Osteoblast (primary cell): ENCODE results near the gene TEKTIP1. TPM values are rescaled to one million over a fixed set of nuclear protein-coding genes. Genes with fewer than 3 reads are reported as not detected.

Source experiments
- DNase-seq: peaks from one replicate; pipeline ENCODE4 v3.0.0; 2011; ENCODE audit warnings: low spot score, mixed read lengths; ENCODE audit not compliant: insufficient read length; ENCODE audit errors: missing footprints
- H2AFZ ChIP-seq: 2 replicates; pipeline ENCODE4 v1.6.0; 2011; ENCODE audit warnings: mild to moderate bottlenecking, low read length
- H3K27ac ChIP-seq: 2 replicates; pipeline ENCODE4 v1.5.1; 2011; ENCODE audit warnings: mild to moderate bottlenecking, low read depth, low read length, moderate library complexity
- H3K27me3 ChIP-seq: 2 replicates; pipeline ENCODE4 v1.6.0; 2012; ENCODE audit warnings: mild to moderate bottlenecking, control low read depth, inconsistent platforms, low read length, moderate library complexity; ENCODE audit not compliant: insufficient read depth
- H3K36me3 ChIP-seq: 2 replicates; pipeline ENCODE4 v1.5.1; 2011; ENCODE audit warnings: mild to moderate bottlenecking, low read length, control low read depth, moderate library complexity; ENCODE audit not compliant: insufficient read depth
- H3K4me1 ChIP-seq: 2 replicates; pipeline ENCODE4 v1.5.1; 2011; ENCODE audit warnings: mild to moderate bottlenecking, low read length, control low read depth, moderate library complexity; ENCODE audit not compliant: insufficient read depth
- H3K4me2 ChIP-seq: 2 replicates; pipeline ENCODE4 v1.6.0; 2011; ENCODE audit warnings: mild to moderate bottlenecking, low read length; ENCODE audit not compliant: insufficient read depth
- H3K4me3 ChIP-seq: fragments of 200-600 bp; sonication (generic); 3 replicates; pipeline ENCODE4 v1.5.1; 2012; ENCODE audit warnings: mild to moderate bottlenecking, low read length, inconsistent platforms; ENCODE audit not compliant: insufficient read depth
- H3K79me2 ChIP-seq: 2 replicates; pipeline ENCODE4 v1.6.0; 2012; ENCODE audit warnings: mild to moderate bottlenecking, low read length, control low read depth, inconsistent platforms; ENCODE audit not compliant: insufficient read depth
- H3K9me3 ChIP-seq: 2 replicates; pipeline ENCODE4 v1.5.1; 2011; ENCODE audit warnings: low read depth, low read length, control low read depth
- H4K20me1 ChIP-seq: 2 replicates; pipeline ENCODE4 v1.6.0; 2012; ENCODE audit warnings: mild to moderate bottlenecking, low read length, control low read depth; ENCODE audit not compliant: insufficient read depth
- CTCF ChIP-seq: IDR thresholded peaks from 2 replicates; pipeline ENCODE4 v1.5.1; 2011; ENCODE audit warnings: mild to moderate bottlenecking, low read depth, low read length, moderate library complexity; ENCODE audit errors: extremely low read depth
- total RNA-seq: library from RNA; depleted of rRNA; stranded (reverse); fragments of >200 nt; gene quantifications from 2 replicates; pipeline ENCODE4 v1.2.3, GENCODE V29; 2012

The TEKTIP1 gene
- total RNA-seq, 1 donor, result not detected

DNA sequence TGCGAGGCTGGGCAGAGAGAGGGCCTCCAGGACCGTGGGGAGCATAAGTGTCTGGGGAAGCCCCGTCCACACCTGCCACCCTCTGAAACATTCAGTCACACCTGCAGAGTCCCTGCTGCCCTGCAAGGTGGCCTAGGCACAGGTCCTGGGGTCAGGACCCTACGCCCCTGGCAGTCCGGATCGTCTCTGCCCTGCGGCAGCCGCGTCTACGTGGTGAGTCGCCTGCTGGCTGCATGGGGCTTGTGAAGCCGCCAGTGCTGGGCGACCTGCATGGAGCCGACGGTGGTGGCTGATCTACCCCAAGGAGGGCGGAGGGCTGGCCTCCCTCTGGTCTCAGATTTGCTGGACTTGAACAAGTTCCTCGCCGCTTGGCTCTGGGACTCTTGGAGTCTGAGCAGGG lies 19.8 kb upstream of the TEKTIP1 start:
- Histone ChIP-seq H3K4me2 (no peak overlapping the region), H3K27me3 (no peaks in the 10 kb centered on the region), H3K36me3 (peaks cover 19% of the 10 kb centered on the region), H4K20me1 (peaks cover 78% of the 10 kb centered on the region), H3K27ac (no peak overlapping the region), H3K4me1 (peaks cover 10% of the 10 kb centered on the region), H3K9me3 (no peaks in the 10 kb centered on the region), H3K79me2 (peaks cover 99% of the 10 kb centered on the region), H2AFZ (no peak overlapping the region), H3K4me3 (no peak overlapping the region)
- no peak for DNase-seq
- TF ChIP-seq CTCF, result no peak

DNA sequence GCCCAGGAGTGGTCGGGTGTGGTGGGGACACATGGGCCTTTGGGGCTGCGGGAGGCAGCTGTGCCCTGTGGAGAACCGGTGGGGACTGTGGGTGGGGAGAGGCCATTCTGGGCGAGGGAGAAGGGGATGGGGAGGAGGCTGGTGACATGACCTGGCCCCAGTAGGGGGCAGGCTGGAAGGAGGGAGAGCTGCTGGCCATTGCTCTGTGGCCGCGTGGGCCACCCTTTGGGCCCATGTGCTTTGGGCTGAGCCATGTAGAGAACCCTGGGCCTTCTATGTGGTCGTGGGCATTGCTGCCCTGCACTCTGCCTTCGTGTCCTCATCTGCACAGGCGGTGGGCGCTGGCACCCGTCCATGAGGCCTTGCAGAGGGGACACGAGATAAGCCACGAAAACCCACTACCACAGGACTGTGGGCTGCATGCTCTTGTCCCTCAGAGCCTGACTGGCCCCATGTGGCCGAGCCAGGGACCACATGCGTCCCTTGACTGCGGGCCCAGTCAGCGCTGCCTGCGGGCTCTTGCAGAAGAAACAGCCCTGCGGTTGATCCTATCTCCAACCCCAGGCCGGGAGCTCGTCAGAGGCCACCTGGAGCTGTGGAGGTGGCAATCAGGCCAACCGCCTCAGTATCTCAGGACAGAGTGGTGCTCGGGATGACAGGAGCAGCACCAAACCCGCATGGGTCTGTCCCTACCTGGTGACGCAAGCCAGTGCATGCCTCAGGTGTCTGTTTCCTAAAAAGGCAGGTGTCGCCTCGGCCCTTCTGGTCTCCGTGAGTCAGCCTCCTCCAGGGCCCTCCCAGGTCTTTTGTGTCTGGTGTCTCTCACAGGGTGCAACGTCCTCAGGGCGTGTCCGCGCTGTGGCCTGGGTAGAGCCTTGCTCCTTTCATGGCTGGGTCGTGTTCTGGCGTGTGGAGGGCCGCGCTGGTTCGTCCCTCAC lies 18.5 kb upstream of the TEKTIP1 start:
- Histone ChIP-seq H3K36me3 (peaks cover 24% of the 10 kb centered on the region), H3K4me1 (no peaks in the 10 kb centered on the region), H2AFZ (no peak overlapping the region), H3K79me2 (peaks cover 92% of the 10 kb centered on the region), H3K4me2 (no peak overlapping the region), H3K4me3 (no peak overlapping the region), H3K27ac (no peak overlapping the region), H3K27me3 (no peaks in the 10 kb centered on the region), H4K20me1 (peaks cover 69% of the 10 kb centered on the region), H3K9me3 (no peaks in the 10 kb centered on the region)
- TF ChIP-seq CTCF, result no peak
- no peak for DNase-seq

GRCh38 chr19:3521104-3521445 lies 17.9 kb upstream of the TEKTIP1 start:
- Histone ChIP-seq H3K27me3 (no peaks in the 10 kb centered on the region), H3K79me2 (peaks cover 88% of the 10 kb centered on the region), H4K20me1 (peaks cover 66% of the 10 kb centered on the region), H3K4me2 (no peak overlapping the region), H3K36me3 (peaks cover 24% of the 10 kb centered on the region), H2AFZ (no peak overlapping the region), H3K27ac (no peak overlapping the region), H3K4me1 (no peaks in the 10 kb centered on the region), H3K9me3 (no peaks in the 10 kb centered on the region), H3K4me3 (no peak overlapping the region)
- no peak for DNase-seq
- no peak for TF ChIP-seq CTCF
